GM18858 (cell line): Measurements from ENCODE around the gene AKT3.
"Not testable (repeated sequence)": the region's sequence is repeated elsewhere in the genome, so short reads cannot be mapped to it uniquely, and the experiment has no call there.

Source experiments
- ATAC-seq: cut with Tn5 transposase; IDR thresholded peaks from one replicate; pipeline ENCODE4 v1.9.1; 2021; ENCODE audit not compliant: unreplicated experiment

The AKT3 gene

GRCh38 chr1:243710467-243710866 is 139.6 kb downstream of the AKT3 start:
- ATAC-seq: no peak

DNA sequence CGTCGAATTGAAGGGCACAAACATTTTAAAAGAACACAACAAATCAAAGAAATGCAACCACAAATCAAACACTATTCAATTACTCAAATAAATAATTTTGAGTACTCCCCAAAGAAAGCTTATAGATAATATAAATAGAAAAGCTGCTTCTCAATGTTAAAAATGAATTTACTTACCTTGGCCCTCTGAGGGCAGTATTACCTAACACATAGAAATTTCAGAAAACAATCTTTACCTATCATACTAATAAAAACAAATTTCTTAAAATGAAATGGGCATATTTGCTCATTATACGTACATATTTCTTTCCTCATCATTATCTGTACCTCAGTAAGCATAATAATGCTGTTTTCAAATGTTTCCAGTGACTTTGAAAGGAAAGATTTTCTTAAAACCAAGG is 141.8 kb downstream of the AKT3 start:
- no peak for ATAC-seq

DNA sequence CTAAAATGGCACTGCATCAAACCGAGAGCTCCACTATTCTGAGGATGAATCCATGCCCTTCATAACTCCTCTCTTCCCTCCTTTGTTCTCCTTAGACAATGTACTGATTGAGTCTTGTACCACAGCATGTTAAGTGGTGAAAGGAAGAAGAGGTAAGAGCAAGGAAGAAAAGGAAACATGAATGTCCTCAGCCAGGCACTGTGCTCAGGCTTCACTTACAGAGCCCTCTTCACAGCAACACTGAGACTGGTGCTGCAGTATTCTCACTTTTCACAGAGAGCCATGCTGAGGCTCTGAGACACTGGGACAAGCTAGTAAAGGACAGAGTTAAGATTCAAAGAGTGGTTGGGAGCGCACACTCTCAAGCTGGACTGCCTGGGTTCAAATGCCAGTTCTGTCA is 143.5 kb downstream of the AKT3 start:
- no peak for ATAC-seq

DNA sequence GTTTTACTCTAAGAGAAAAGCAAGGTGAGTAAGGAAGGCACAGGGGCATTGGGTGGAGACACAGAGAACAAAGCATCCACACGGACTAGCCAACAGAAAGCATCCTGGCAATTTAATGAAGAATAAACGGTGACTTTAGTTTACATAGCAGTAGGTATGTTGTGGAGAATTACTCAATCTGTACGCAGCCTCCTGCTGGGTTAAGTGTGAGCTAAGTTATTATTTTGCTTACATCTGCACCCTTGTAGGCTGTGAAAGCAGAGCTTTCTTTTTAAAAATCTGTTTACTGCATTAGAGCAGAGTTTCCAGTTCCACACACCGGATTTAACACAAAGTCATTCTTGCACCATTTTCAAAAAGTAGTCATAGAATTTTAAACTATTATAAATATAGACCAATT is 144.5 kb downstream of the AKT3 start:
- ATAC-seq: no peak

GRCh38 chr1:243701872-243702271 is 148.2 kb downstream of the AKT3 start:
- ATAC-seq: no peak

- no peak for ATAC-seq
Observed at GRCh38 chr1:243693800-243694199, 156.2 kb downstream of the AKT3 start.

DNA sequence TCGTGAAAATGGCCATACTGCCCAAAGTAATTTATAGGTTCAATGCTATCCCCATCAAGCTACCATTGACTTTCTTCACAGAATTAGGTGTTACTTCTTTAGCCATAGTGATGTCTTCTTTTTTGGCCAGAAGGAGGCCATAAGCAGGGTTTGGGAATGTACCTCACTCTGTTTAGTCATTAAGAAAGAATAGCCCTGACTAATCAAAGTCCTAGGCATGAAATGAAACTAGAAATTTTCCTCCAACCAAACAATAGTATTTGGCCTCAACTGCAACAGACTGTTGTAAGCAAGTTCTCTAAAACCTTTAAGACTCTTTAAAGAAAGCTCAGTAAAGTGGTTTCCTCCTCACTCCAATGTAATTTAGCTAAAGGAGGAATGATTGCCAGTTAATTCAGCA is 163.9 kb downstream of the AKT3 start:
- ATAC-seq: peak; percentile 57

DNA sequence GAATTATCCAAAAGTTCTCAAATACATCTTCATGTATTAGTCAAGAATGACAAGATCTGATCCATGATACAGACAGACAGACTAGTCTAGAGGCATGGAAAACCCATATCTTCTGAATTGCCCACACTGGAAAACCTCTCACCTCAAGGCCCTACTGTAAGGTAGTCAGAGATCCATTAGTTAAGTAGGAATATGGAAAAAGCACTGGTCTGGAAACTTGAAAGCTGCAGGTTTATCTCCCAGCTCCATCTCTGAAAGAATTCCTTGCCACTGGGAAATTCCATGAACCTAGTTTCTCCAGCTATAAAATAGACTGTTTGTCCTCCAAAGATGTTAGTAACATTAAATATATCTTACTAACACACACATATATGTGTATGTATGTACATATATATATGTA is 169.2 kb downstream of the AKT3 start:
- no peak for ATAC-seq

GRCh38 chr1:243672539-243673074 is 177.4 kb downstream of the AKT3 start:
- ATAC-seq: no peak

- no peak for ATAC-seq
Observed at GRCh38 chr1:243667591-243667990, 182.5 kb downstream of the AKT3 start.

DNA sequence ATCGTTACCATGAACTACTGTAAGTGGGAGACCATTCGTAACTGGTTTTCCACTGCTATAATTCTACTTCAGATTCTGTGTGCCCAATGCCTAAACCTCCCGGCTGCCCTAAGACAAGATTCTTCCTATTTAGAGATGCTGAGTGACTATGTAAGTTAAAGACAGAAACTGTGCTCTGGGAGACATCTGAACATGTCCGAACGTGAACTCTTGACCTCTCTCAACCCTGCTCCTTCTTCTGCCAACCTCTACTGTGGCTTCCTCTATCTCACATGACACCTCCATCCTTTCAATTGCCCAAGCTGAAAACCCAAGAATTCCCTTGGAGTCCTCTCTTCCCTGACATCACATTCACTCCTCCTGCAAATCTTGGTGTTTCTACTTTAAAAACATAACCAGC is 182.9 kb downstream of the AKT3 start:
- ATAC-seq: no peak

- no peak for ATAC-seq
Observed at GRCh38 chr1:243663651-243664050, 186.4 kb downstream of the AKT3 start.

GRCh38 chr1:243662169-243662568 is 187.9 kb downstream of the AKT3 start:
- ATAC-seq: not testable (repeated sequence)

- ATAC-seq: no peak
Observed at GRCh38 chr1:243658594-243659105, 191.4 kb downstream of the AKT3 start.

DNA sequence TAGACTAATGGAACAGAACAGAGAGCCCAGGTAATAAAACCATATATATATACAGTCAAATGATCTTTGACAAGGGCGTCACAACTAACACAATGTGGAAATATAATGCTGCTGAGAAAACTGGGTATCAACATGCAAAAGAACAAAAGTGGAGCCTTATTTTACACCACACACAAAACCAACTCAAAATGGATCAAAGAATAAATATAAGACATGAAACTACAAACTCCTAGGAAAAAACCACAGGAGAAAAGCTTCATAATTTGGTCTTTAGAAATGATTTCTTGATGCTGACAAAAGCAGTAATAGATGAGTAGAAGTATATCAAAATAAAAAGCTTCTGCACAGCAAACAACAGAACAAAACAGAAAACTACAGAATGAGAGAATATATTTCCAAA is 192.2 kb downstream of the AKT3 start:
- no peak for ATAC-seq

- ATAC-seq: not testable (repeated sequence)
Observed at GRCh38 chr1:243649530-243649929, 200.5 kb downstream of the AKT3 start.

- ATAC-seq: no peak
Observed at GRCh38 chr1:243646841-243647240, 203.2 kb downstream of the AKT3 start.

- no peak for ATAC-seq
Observed at GRCh38 chr1:243645281-243645680, 204.8 kb downstream of the AKT3 start.

DNA sequence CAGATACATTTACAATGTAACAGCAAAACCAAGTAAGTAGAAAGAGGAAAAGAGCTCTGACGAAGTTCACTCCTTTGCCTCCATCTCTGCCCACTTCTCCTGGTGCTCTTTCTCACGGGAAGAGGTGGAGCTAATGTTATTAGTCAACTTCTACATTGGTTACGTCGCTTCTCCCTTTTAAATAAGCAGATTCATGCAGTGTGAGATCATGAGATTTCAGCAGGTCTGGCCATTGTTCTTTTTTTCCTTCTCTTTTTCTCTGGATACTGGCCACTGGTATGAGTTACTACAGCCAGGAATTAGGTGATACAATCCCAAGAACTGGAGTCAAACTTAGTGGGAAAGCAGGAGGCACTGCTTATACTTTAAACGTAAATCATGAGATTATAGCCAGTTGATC is 207.1 kb downstream of the AKT3 start:
- no peak for ATAC-seq

DNA sequence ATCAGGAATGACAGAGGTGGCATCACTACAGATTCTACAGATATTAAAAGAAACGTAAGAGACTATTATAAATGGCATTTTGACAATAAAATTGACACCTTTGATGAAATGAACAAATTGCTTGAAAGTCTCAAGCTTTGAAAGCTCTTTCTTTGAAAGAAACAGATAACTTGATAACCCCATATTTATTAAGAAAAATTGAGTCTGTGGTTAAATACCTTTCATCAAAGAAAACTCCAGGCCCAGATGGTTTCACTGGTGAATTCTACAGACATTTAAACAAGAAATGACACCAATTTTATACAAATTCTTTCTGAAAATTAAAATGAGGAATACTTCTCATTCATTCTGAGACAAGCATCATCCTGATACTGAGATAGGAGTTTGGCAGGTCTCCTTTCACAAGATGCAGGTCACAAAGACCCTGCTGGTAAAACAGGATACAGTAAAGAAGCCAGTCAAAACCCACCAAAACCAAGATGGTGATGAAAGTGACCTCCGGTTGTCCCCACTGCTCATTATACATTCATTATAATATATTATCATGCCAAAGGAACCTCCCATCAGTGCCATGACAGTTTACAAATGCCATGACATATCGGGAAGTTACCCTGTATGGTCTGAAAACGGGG is 210.9 kb downstream of the AKT3 start:
- ATAC-seq: no peak

DNA sequence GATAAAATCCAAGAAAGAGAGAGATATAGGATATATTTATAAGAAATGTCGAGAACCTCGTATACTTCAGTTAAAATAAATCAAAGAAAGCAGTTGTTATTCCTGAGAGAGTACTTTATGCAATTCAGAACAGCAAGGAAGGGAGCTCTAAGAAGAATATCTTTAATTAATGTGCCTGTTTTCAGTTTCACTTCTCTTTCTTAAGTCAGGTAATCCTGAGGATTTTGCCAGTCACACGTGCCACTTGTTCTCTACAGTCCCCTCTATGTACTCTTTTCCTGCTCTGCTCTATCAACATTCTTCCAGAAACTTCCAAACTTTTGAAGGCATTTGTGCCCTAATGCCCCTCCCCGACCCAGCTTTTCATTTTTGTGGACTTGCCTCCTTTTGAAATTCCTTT is 211.9 kb downstream of the AKT3 start:
- no peak for ATAC-seq

DNA sequence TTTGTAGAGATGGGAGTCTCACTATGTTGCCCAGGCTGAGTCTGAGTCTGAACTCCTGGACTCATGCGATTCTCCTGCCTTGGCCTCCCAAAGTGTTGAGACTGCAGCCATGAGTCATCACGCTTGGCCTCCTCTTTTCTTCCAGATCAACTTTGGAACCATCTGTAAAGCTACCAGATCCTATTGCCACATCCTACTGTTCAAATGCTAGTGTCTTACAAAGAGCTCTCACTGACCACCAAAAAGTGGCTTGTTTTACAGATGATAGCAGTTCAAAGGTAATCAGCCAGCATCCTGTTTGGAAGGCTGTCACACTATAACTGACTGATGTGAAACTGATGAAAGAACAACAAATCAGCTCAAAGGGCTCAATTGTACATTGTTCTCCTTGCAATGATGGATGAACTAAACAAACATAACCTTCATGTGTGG is 221.6 kb downstream of the AKT3 start:
- ATAC-seq: no peak

DNA sequence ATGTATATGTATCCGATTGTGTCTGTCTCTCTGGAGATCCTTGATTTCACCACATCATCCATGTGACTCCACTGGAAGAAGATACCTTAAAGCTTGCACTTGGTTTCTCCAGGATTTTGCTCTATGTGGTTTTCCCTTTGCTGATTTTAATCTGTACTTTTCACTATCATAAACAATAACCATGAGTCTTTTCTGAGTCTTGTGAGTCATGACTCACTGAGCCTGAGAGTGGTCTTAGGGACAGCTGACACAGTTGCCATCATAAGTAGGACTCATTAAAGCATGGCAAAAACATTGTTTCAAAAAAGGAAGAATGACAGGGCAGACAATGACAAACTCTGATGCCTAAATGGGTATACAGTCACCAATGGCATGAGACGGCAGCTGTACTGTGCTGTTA is 226.2 kb downstream of the AKT3 start:
- no peak for ATAC-seq
